HG02759 (cell line): ENCODE data around the gene SLC29A2.

Experiments
- ATAC-seq: cut with Tn5 transposase; IDR thresholded peaks from one replicate; pipeline ENCODE4 v1.9.1; 2021; ENCODE audit warnings: mild to moderate bottlenecking, moderate library complexity; ENCODE audit not compliant: unreplicated experiment

Gene SLC29A2, protein sequence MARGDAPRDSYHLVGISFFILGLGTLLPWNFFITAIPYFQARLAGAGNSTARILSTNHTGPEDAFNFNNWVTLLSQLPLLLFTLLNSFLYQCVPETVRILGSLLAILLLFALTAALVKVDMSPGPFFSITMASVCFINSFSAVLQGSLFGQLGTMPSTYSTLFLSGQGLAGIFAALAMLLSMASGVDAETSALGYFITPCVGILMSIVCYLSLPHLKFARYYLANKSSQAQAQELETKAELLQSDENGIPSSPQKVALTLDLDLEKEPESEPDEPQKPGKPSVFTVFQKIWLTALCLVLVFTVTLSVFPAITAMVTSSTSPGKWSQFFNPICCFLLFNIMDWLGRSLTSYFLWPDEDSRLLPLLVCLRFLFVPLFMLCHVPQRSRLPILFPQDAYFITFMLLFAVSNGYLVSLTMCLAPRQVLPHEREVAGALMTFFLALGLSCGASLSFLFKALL

GRCh38 chr11:66371627-66372415 is at the start of gene SLC29A2:
SLC29A2 (minus strand) TSS chr11:66371760; CDS start chr11:66371591, 169 bp downstream.
- peak; percentile 70 for ATAC-seq

DNA sequence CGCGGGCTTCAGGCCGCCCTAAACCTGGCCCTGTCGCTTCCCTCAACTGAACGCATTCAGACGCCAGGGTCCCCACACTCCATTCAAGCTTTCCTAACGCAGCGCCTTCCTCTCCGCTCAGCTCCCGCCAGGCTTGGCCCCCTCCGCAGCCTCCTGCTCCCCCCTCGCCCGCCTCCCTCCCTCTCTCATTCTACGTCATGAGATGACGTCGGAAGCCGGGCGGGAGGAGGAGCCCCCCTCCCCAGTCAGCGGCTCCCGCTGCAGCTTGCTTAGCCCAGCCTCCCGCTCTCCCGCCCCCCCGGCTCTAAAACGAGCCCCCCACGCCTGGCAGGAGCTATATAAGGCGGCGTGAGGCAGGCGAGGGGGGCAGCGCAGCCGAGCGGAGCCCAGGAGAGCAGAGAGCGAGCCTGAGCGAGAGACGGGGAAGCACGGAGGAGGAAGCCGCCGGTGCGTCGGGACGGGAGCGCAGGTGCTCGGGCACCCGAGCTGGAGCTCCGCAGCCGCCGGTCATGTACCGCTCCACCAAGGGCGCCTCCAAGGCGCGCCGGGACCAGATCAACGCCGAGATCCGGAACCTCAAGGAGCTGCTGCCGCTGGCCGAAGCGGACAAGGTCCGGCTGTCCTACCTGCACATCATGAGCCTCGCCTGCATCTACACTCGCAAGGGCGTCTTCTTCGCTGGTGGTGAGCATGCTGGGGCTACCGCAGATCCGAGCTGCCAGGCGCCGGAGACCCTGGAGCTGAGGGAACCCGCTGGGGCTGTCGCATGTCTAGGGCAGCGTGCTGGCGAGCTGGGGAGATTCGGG is 49.3 kb upstream of the SLC29A2 start, which contains the start of gene NPAS4:
Gene NPAS4 (plus strand): TSS at position 365 of the 806 bp plus-strand sequence. CDS start 145 bp downstream, at position 510.
- no peak for ATAC-seq

GRCh38 chr11:66419825-66420224 is 48.3 kb upstream of the SLC29A2 start:
- ATAC-seq, result no peak

DNA sequence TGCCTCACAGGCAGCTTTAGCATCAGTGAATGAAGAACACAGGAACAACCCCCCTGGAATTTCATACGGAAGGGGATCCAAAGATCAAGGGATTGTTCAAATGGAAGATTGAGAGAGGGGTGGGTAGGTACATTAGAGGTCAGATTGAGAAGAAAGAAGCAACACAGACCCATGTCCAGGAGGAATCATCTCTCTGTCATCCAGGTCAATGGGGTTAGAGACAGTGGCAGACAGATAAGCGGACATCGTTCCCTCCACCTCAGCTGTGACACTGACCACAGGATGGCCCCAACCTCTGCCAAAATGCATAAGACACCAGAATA is 47.4 kb upstream of the SLC29A2 start:
- ATAC-seq, result no peak

DNA sequence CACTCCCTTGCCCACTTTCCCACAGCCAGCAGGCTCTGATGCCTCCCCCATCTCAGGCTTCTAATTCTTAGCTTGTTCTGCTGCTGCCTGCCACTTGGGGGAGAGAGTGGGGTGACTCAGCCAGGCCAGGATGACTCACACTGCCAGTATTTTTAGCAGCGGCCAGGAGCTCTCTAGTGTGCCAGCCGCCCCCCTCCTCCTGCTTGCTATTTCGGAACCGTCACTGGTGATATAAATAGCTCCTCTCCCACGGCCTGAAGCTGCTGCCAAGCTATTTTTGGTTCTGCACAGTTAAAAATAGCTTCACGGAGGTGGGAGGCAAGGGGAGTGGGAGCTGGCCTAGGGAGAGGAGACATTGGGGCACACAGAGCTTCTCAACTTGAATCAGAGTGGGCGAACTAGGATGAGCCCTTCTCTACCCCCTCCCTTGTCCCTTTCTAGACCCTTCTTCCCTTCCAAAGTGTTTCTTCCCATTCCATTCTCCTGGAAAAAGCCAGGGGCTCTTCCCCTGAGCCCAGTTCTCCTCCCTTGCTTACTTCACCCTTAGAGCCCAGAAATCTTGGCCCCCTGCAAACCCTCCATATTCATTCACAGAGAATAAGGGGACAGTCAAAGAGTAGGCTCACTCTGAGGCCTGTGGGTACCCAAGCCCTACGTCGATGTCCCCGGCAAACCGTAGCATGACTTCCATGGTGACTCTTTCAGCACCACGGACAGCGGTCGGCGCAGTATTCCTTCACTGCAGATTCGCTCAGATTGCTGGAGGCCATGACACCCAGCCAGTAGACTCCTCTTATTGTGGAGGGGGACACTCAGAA is 46.8 kb upstream of the SLC29A2 start:
- no peak for ATAC-seq

DNA sequence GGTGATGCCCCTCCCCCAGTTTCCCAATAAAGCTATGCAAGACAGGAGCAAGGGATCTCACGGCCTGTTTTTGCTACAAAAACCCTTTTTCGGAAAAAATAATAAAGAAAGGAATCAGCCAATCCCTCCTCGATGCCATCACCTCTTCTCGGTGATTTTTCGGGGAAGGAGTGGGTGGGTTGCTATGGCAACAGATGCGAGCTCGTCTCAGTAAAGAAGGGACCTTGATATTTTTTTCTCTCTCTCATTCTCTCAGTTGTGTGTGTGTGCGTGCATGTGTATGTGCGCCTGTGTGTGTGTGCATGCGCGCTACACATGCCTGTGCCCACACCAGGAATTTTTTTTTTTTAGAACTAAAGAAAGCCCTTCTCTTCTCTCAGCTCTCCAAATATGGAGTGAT is 45.4 kb upstream of the SLC29A2 start:
- ATAC-seq, result no peak

DNA sequence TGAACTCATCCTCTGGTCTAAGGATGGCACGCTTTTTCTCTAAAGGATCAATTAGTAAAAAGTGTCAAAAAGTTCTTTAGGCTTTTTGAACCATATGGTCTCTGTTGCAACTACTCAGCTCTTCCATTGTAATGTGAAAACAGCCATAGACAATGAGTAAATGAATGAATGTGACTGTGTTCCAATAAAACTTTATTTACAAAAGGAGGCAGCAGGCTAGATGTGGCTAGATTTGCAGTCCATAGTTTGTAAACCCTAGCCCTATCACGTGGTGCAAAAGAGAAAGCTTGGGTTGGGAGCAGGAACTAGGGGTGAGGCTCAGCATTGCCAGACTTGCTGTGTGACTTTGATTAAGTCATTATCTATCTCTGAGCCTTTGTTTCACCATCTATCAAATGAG is 43.9 kb upstream of the SLC29A2 start:
- ATAC-seq, result no peak

- no peak for ATAC-seq
Observed at GRCh38 chr11:66414120-66414934, 42.8 kb upstream of the SLC29A2 start.

- ATAC-seq, result no peak
Observed at GRCh38 chr11:66413167-66413566, 41.6 kb upstream of the SLC29A2 start.

- no peak for ATAC-seq
Observed at GRCh38 chr11:66412110-66412509, 40.5 kb upstream of the SLC29A2 start.

DNA sequence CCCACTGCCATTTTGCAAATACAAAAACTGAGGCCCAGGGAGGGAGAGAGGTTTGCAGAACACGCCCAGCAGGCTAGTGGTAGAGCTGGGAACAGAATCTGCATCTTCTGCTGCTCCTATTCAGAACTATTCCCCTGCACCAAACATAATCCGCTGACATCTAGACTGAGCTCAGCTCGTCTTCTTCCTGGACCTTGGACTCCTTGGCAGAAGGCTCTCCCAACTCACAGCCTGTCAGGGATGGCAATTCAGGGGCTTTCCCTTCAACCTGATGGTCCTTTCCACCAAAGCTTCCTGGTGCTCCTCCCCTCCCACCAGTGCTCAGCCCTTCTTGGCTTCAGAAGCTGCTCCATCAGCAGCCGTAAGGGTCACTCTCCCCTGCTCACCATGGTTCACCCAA is 39.8 kb upstream of the SLC29A2 start:
- no peak for ATAC-seq

DNA sequence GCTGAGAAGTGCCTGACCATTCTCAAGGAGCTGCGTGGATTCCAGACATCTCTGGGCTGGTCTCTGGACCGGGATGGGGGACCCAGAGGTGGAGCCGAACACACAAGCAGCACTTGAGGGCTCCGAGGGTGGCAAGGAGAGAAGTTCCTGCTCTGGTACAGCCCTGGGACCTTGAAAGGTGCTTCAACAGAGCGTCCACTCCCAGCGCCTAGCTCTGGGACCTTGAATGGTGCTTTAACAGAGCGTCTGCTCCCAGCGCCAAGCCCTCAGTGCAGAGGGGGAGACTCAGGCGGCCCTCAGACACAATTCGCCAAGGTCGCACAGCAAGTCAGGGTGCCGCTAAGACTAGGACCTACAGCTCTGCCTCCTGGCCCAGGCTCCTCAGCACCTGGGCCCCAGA is 38.6 kb upstream of the SLC29A2 start:
- no peak for ATAC-seq

- ATAC-seq, result no peak
Observed at GRCh38 chr11:66409226-66409625, 37.7 kb upstream of the SLC29A2 start.

DNA sequence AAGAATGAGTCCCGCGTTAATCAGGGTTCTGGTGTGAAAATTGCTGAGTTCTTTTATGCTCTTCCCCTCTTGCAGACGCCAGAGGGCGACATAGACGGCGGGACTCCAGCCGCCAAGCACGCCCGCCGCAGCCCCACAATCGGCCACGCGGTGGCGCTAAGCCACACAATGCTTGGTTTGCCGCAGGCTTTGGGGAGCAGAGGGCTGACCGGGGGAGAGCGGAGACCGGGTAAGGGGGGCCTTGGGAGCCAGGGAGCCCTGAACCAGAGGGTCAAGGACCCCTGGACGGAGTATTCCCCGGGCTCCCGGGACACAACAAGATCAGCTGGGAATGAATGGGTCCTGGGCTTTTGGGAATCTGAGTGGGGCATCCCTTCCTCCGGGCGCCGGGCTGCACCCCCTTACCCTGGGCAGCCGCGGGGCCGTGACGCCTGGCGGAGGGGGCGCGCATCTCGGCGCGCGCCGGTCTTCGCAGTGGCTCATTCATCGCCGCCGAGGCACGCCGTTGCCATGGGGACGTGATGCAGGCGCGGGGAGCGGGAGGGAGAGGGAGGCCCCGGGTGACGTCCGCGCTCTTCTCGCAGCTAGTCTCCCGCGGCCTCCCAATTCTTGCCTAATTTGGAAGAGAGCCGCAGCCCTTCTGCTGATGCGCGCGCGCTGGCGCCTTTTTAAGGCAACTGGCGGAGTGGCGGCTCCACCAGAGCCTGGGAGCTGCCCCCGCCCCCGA is 37.1 kb upstream of the SLC29A2 start:
- no peak for ATAC-seq

DNA sequence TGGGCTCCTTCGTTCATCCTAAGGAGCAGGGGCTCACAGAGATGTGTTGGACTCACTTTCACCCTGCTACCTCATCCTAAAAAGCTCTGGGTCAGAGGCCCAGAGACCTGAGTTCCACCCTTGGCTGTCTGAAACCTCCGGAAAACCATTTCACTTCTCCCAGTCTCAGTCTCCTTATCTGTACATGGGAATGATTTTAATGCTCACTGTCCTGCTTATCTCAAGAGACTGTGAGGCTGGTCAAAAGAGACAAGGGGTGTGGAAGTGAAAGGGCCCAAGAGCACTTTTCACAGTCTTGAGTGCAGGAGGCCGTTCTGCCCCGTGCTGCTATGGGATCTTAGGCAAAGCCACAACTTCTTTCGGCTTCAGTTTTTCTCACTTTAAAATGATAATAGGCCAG is 36.1 kb upstream of the SLC29A2 start:
- no peak for ATAC-seq

DNA sequence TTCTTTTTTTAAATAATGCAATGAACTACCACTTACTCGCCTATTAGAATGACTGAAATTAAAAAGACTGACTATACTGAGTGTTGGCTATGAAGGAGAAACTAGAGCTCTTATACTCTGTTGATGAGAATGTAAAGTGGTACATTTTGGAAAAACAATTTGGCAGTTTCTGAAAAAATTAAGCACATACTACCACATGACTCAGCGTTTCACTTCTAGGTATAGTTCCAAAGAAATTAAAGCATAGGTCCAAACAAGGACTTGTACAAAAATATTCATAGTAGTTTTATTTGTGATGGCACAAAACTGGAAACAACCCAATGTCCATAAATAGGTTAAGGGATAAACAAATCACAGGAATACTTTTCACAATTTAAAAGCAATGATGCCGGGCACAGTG is 22.4 kb upstream of the SLC29A2 start:
- no peak for ATAC-seq

DNA sequence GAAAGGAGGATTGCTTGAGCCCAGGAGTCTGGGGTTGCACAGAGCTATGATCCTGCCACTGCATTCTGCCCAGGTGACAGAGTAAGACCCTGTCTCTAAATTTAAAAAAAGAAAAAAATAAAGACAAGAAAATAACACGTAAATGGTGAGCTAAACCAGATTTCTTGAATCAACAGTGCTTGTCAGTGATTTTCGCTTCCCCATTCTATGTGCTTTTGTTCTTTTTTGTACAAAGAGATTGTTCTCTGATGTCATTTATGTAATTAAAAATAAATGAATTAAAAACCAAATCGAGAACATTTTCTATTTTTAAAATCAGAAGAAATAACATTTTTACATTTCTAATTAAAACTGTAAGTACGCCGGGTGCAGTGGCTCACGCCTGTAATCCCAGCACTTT is 19.8 kb upstream of the SLC29A2 start:
- ATAC-seq, result no peak

- no peak for ATAC-seq
Observed at GRCh38 chr11:66388780-66389386, 17.3 kb upstream of the SLC29A2 start.
